ENCODE data around the gene ALK. TPM values are rescaled to one million over a fixed set of nuclear protein-coding genes. Genes with fewer than 3 reads are reported as not detected.

The ALK gene
- total RNA-seq, 1 experiment from 2014 or later: not detected

DNA sequence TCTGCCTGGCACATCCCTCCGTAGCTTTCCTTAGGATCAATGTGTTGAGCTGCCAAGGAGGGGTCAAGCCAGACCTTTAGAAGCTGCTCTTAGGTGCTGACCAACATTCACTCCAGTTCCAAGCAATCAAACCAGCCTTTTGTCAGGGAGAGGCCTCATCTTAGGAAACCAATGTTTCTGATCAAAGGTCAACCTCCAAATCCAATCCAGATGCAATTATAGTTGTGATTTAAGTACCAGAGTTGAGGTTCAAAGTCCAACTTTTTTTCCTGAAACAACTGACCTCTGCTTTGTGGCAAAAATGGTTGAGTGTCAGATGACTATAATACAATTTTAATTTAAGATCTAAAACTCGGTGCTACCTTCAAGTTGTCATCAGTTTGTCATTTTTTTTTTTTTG, 303.4 kb downstream of the ALK start:
- Histone ChIP-seq H3K27me3 (ENCODE audit: insufficient read depth, low read length) (no peaks in the 10 kb centered on the region), H2AK5ac (ENCODE audit: insufficient read length, low read length) (no peak overlapping the region), H3K4me2 (ENCODE audit: insufficient read depth, insufficient read length, low read length) (no peak overlapping the region), H3T11ph (ENCODE audit: low read length) (no peak overlapping the region), H3K27ac (ENCODE audit: insufficient read length, low read depth, low read length) (no peak overlapping the region), H2BK20ac (ENCODE audit: low read depth, low read length, poor library complexity, severe bottlenecking) (no peak overlapping the region), H4K5ac (ENCODE audit: insufficient read length, low read depth, low read length) (no peak overlapping the region), H3K56ac (ENCODE audit: insufficient read length, low read depth, low read length) (no peak overlapping the region), H3K9ac (ENCODE audit: extremely low read depth, insufficient read length, low read length) (no peak overlapping the region), H3K9me3 (ENCODE audit: control insufficient read depth, low read depth, low read length) (no peaks in the 10 kb centered on the region), H3K79me1 (ENCODE audit: insufficient read depth, low read depth, low read length, poor library complexity, severe bottlenecking) (no peaks in the 10 kb centered on the region), H4K20me1 (ENCODE audit: control insufficient read depth, insufficient read depth, insufficient read length) (no peaks in the 10 kb centered on the region), H3K23ac (ENCODE audit: insufficient read length, low read depth, low read length) (no peak overlapping the region), H3K14ac (ENCODE audit: insufficient read depth, low read length) (no peak overlapping the region), H4K91ac (ENCODE audit: insufficient read length, low read depth, low read length) (no peak overlapping the region), H2BK12ac (ENCODE audit: insufficient read length, low read depth, low read length) (no peak overlapping the region), H2BK120ac (ENCODE audit: low read depth, low read length, poor library complexity, severe bottlenecking) (no peak overlapping the region), H2BK15ac (ENCODE audit: low read depth, low read length) (no peak overlapping the region), H2BK5ac (ENCODE audit: insufficient read length, low read length) (no peak overlapping the region), H3K4me1 (ENCODE audit: insufficient read depth, low read length) (peaks cover 3% of the 10 kb centered on the region; the same call in 1 of the 2 replicates), H3K4ac (ENCODE audit: low read depth, low read length) (no peak overlapping the region), H3K79me2 (ENCODE audit: insufficient read depth, low read length) (no peaks in the 10 kb centered on the region), H4K8ac (replicated peaks; ENCODE audit: insufficient read length, low read depth, low read length) (no peak overlapping the region), H3K18ac (ENCODE audit: insufficient read length, low read depth, low read length) (no peak overlapping the region), H2AFZ (ENCODE audit: low read length) (no peak overlapping the region), H3K23me2 (ENCODE audit: insufficient read length, low read depth, low read length, poor library complexity, severe bottlenecking) (no peaks in the 10 kb centered on the region)
- Mint-ChIP-seq H3K9me3 (no peaks in the 10 kb centered on the region; a peak in 2 of 5 replicates), H3K4me3 (no peak overlapping the region), H3K27me3 (ENCODE audit: low read depth) (peaks cover 4% of the 10 kb centered on the region; the same call in 1 of the 2 replicates), H3K27ac (no peak overlapping the region), H3K4me1 (peaks cover 22 to 25% of the 10 kb centered on the region in 2 experiments), H3K36me3 (ENCODE audit: insufficient read depth in 1 of 3, low read depth in 3 of 3) (no peaks in the 10 kb centered on the region)
- no CpG with 5 or more reads among the region's 2 CpGs for WGBS (ENCODE audit: extremely low coverage, insufficient read length, low lambda C conversion rate)
- no peak for DNase-seq
- TF ChIP-seq, protein P1, sequence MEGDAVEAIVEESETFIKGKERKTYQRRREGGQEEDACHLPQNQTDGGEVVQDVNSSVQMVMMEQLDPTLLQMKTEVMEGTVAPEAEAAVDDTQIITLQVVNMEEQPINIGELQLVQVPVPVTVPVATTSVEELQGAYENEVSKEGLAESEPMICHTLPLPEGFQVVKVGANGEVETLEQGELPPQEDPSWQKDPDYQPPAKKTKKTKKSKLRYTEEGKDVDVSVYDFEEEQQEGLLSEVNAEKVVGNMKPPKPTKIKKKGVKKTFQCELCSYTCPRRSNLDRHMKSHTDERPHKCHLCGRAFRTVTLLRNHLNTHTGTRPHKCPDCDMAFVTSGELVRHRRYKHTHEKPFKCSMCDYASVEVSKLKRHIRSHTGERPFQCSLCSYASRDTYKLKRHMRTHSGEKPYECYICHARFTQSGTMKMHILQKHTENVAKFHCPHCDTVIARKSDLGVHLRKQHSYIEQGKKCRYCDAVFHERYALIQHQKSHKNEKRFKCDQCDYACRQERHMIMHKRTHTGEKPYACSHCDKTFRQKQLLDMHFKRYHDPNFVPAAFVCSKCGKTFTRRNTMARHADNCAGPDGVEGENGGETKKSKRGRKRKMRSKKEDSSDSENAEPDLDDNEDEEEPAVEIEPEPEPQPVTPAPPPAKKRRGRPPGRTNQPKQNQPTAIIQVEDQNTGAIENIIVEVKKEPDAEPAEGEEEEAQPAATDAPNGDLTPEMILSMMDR (conservative IDR thresholded peaks at IDR 0.05): no peak
